H9 (cell line): ENCODE measurements around the gene SETSIP. TPM values are rescaled to one million over a fixed set of nuclear protein-coding genes. Genes with fewer than 3 reads are reported as not detected.

Experiments
- DNase-seq: peaks from one replicate; pipeline ENCODE4 v3.0.0-alpha.2; 2017
- H2AFZ ChIP-seq: one replicate; pipeline ENCODE4 v1.6.1; 2013; ENCODE audit warnings: mild to moderate bottlenecking, low read length, control low read depth, moderate library complexity
- H2AK5ac ChIP-seq: 2 replicates; pipeline ENCODE4 v1.6.1; 2013; ENCODE audit warnings: low read length, control low read depth, mixed read lengths; ENCODE audit not compliant: insufficient read length
- H2BK120ac ChIP-seq: one replicate; pipeline ENCODE4 v1.6.1; 2013; ENCODE audit warnings: low read depth, mild to moderate bottlenecking, low read length, control low read depth, inconsistent platforms; ENCODE audit not compliant: poor library complexity, severe bottlenecking
- H2BK12ac ChIP-seq: 2 replicates; pipeline ENCODE4 v1.6.1; 2013; ENCODE audit warnings: low read length, control low read depth, mixed read lengths, low read depth; ENCODE audit not compliant: insufficient read length
- H2BK15ac ChIP-seq: 2 replicates; pipeline ENCODE4 v1.6.1; 2013; ENCODE audit warnings: low read depth, low read length, control low read depth
- H2BK20ac ChIP-seq: one replicate; pipeline ENCODE4 v1.6.1; 2013; ENCODE audit warnings: low read depth, mild to moderate bottlenecking, low read length, control low read depth, inconsistent platforms; ENCODE audit not compliant: poor library complexity, severe bottlenecking
- H2BK5ac ChIP-seq: 2 replicates; pipeline ENCODE4 v1.6.1; 2013; ENCODE audit warnings: low read length, control low read depth, mixed read lengths; ENCODE audit not compliant: insufficient read length
- H3K14ac ChIP-seq: 2 replicates; pipeline ENCODE4 v1.6.1; 2013; ENCODE audit warnings: low read length, control low read depth; ENCODE audit not compliant: insufficient read depth
- H3K18ac ChIP-seq: 2 replicates; pipeline ENCODE4 v1.6.1; 2013; ENCODE audit warnings: low read depth, mild to moderate bottlenecking, mixed read lengths, low read length, control low read depth; ENCODE audit not compliant: insufficient read length
- H3K23ac ChIP-seq: 2 replicates; pipeline ENCODE4 v1.6.1; 2013; ENCODE audit warnings: low read length, control low read depth, mixed read lengths, low read depth; ENCODE audit not compliant: insufficient read length
- H3K23me2 ChIP-seq: 2 replicates; pipeline ENCODE4 v1.6.1; 2013; ENCODE audit warnings: low read depth, mild to moderate bottlenecking, mixed read lengths, low read length, control low read depth; ENCODE audit not compliant: insufficient read length, poor library complexity, severe bottlenecking
- H3K27ac ChIP-seq: 2 replicates; pipeline ENCODE4 v1.5.1; 2013; ENCODE audit warnings: low read length, control low read depth, mixed read lengths, low read depth; ENCODE audit not compliant: insufficient read length
- H3K27me3 ChIP-seq: 2 replicates; pipeline ENCODE4 v1.6.1; 2013; ENCODE audit warnings: low read length, control low read depth, inconsistent platforms; ENCODE audit not compliant: insufficient read depth
- H3K4ac ChIP-seq: 2 replicates; pipeline ENCODE4 v1.6.1; 2013; ENCODE audit warnings: low read depth, mild to moderate bottlenecking, control low read depth, inconsistent platforms, low read length, moderate library complexity
- H3K4me1 ChIP-seq: 2 replicates; pipeline ENCODE4 v1.6.1; 2013; ENCODE audit warnings: low read length, control low read depth, inconsistent platforms; ENCODE audit not compliant: insufficient read depth
- H3K4me2 ChIP-seq: 2 replicates; pipeline ENCODE4 v1.6.1; 2013; ENCODE audit warnings: low read length, control low read depth, mixed read lengths; ENCODE audit not compliant: insufficient read length, insufficient read depth
- H3K56ac ChIP-seq: 2 replicates; pipeline ENCODE4 v1.6.1; 2013; ENCODE audit warnings: low read depth, mild to moderate bottlenecking, mixed read lengths, low read length, control low read depth; ENCODE audit not compliant: insufficient read length
- H3K79me1 ChIP-seq: 2 replicates; pipeline ENCODE4 v1.6.1; 2013; ENCODE audit warnings: low read depth, mild to moderate bottlenecking, moderate library complexity, low read length, control low read depth, inconsistent platforms; ENCODE audit not compliant: insufficient read depth, poor library complexity, severe bottlenecking
- H3K79me2 ChIP-seq: 2 replicates; pipeline ENCODE4 v1.6.1; 2013; ENCODE audit warnings: low read length, control low read depth, inconsistent platforms; ENCODE audit not compliant: insufficient read depth
- H3K9ac ChIP-seq: 2 replicates; pipeline ENCODE4 v1.6.1; 2013; ENCODE audit warnings: low read length, control low read depth, mixed read lengths; ENCODE audit not compliant: insufficient read length; ENCODE audit errors: extremely low read depth
- H3K9me3 ChIP-seq: one replicate; pipeline ENCODE4 v1.6.1; 2013; ENCODE audit warnings: low read depth, low read length, inconsistent platforms; ENCODE audit not compliant: control insufficient read depth
- H3T11ph ChIP-seq: one replicate; pipeline ENCODE4 v1.6.1; 2013; ENCODE audit warnings: mild to moderate bottlenecking, low read length, control low read depth, inconsistent platforms
- H4K20me1 ChIP-seq: one replicate; pipeline ENCODE4 v1.6.1; 2013; ENCODE audit not compliant: control insufficient read depth, insufficient read length, insufficient read depth
- H4K5ac ChIP-seq: 2 replicates; pipeline ENCODE4 v1.6.1; 2013; ENCODE audit warnings: low read depth, mild to moderate bottlenecking, mixed read lengths, low read length, control low read depth; ENCODE audit not compliant: insufficient read length
- H4K8ac ChIP-seq: replicated peaks from 2 replicates; pipeline ENCODE4 v1.6.1; 2013; ENCODE audit warnings: low read length, control low read depth, mixed read lengths, low read depth; ENCODE audit not compliant: insufficient read length
- H4K91ac ChIP-seq: 2 replicates; pipeline ENCODE4 v1.6.1; 2013; ENCODE audit warnings: low read depth, mild to moderate bottlenecking, moderate library complexity, mixed read lengths, low read length, control low read depth; ENCODE audit not compliant: insufficient read length
- H3K27ac Mint-ChIP-seq, 3 experiments: 2 replicates in 2 of 3; 3 replicates in 1 of 3; pipeline ENCODE4 v1.8.0; 2020 to 2021; ENCODE audit warnings: mixed read lengths in 3 of 3, mild to moderate bottlenecking in 1 of 3, moderate library complexity in 1 of 3
- H3K27me3 Mint-ChIP-seq: 2 replicates; pipeline ENCODE4 v1.8.0; 2021; ENCODE audit warnings: low read depth, mild to moderate bottlenecking, moderate library complexity, mixed read lengths
- H3K36me3 Mint-ChIP-seq, 3 experiments: 2 replicates in 2 of 3; 3 replicates in 1 of 3; pipeline ENCODE4 v1.8.0; 2020 to 2021; ENCODE audit warnings: low read depth in 3 of 3, mixed read lengths in 3 of 3; ENCODE audit not compliant: insufficient read depth in 1 of 3
- H3K4me1 Mint-ChIP-seq, 2 experiments: 2 replicates each; pipeline ENCODE4 v1.8.0; 2020; ENCODE audit warnings: mixed read lengths in 2 of 2
- H3K4me3 Mint-ChIP-seq, 2 experiments: 2 replicates in 1 of 2; 3 replicates in 1 of 2; pipeline ENCODE4 v1.8.0; 2020 to 2021; ENCODE audit warnings: mild to moderate bottlenecking in 2 of 2, mixed read lengths in 2 of 2, moderate library complexity in 1 of 2
- H3K9me3 Mint-ChIP-seq, 2 experiments: 2 replicates in 1 of 2; 3 replicates in 1 of 2; pipeline ENCODE4 v1.8.0; 2020; ENCODE audit warnings: mild to moderate bottlenecking in 2 of 2, mixed read lengths in 2 of 2, moderate library complexity in 1 of 2
- CTCF ChIP-seq: fragments of 200-600 bp; sonication (generic); conservative IDR thresholded peaks from 3 replicates; pipeline ENCODE4 v1.8.0; 2021; ENCODE audit warnings: antibody characterized with exemption, mild to moderate bottlenecking
- WGBS: extraction: QIAGEN DNeasy Blood & Tissue Kit; methylation state at CpG from one replicate; pipeline ENCODE4 v1.1.7; 2013; ENCODE audit warnings: missing lambda C conversion rate, low lambda C conversion rate, mixed read lengths; ENCODE audit not compliant: insufficient read length; ENCODE audit errors: extremely low coverage; 5-methylcytosine and 5-hydroxymethylcytosine counted together
- total RNA-seq: library from RNA; stranded (reverse); gene quantifications from 2 replicates; pipeline ENCODE4 v1.2.1, GENCODE V29; 2021

Gene SETSIP
- total RNA-seq, 1 experiment from 2014 or later = 0.35 TPM

- no peaks in the 10 kb centered on the region for H3K36me3 Mint-ChIP-seq
- Histone ChIP-seq H3T11ph (no peak overlapping the region), H2AK5ac (no peak overlapping the region), H3K23ac (no peak overlapping the region), H4K20me1 (no peaks in the 10 kb centered on the region), H2AFZ (no peak overlapping the region), H3K79me1 (no peaks in the 10 kb centered on the region), H3K4me1 (no peaks in the 10 kb centered on the region), H2BK120ac (no peak overlapping the region), H3K18ac (no peak overlapping the region), H3K4me2 (no peak overlapping the region), H2BK5ac (no peak overlapping the region), H3K14ac (no peak overlapping the region), H3K27me3 (no peaks in the 10 kb centered on the region), H3K56ac (no peak overlapping the region), H3K9ac (no peak overlapping the region), H4K91ac (no peak overlapping the region), H2BK20ac (no peak overlapping the region), H4K5ac (no peak overlapping the region), H3K4ac (no peak overlapping the region), H2BK15ac (no peak overlapping the region), H3K27ac (no peak overlapping the region), H2BK12ac (no peak overlapping the region), H3K79me2 (no peaks in the 10 kb centered on the region), H4K8ac (no peak overlapping the region), H3K23me2 (no peaks in the 10 kb centered on the region), H3K9me3 (no peaks in the 10 kb centered on the region)
- no peak; the same call in 2 of the 3 replicates for TF ChIP-seq CTCF
- no peaks in the 10 kb centered on the region for H3K27me3 Mint-ChIP-seq
- H3K4me1 Mint-ChIP-seq = peaks cover 6 to 7% of the 10 kb centered on the region in 2 experiments
- H3K9me3 Mint-ChIP-seq = no peaks in the 10 kb centered on the region
- H3K4me3 Mint-ChIP-seq = no peak overlapping the region
- H3K27ac Mint-ChIP-seq = no peak overlapping the region
- no peak for DNase-seq
- WGBS = no CpG with 5 or more reads among the region's 1 CpG
These were observed 34.2 kb downstream of the SETSIP start for GRCh38 chr1:92040971-92041370.
